Measurements from ENCODE around the gene ALDH3A1. TPM values are rescaled to one million over a fixed set of nuclear protein-coding genes. Genes with fewer than 3 reads are reported as not detected.

Gene ALDH3A1
- total and polyA plus RNA-seq, 10 of the 15 experiments (the other 5 are each of a cell fraction or from before 2014, with no cell fraction given): 0.20 TPM; not detected in 9

GRCh38 chr17:19727501-19728078, 20.5 kb downstream of the ALDH3A1 start (continued):
- no peak for TF ChIP-seq MEF2B (IDR thresholded peaks at IDR 0.05; ENCODE audit: partially characterized antibody, poor library complexity, severe bottlenecking)
- no peak for TF ChIP-seq TCF12 (IDR thresholded peaks at IDR 0.05; ENCODE audit: low read depth, low read length)
- no peak for TF ChIP-seq ZNF24 (IDR thresholded peaks at IDR 0.05)

GRCh38 chr17:19726631-19727376, 21.3 kb downstream of the ALDH3A1 start:
- Histone ChIP-seq H3K4me2 (ENCODE audit: control insufficient read depth, insufficient read depth) (no peak overlapping the region), H3K4me1 (ENCODE audit: control insufficient read depth, insufficient read depth, low read length) (no peaks in the 10 kb centered on the region), H4K20me1 (ENCODE audit: control insufficient read depth, insufficient read depth) (no peaks in the 10 kb centered on the region), H3K79me2 (ENCODE audit: control insufficient read depth, insufficient read depth, low read length) (no peaks in the 10 kb centered on the region), H2AFZ (ENCODE audit: control insufficient read depth, low read depth, low read length) (no peak overlapping the region), H3K4me3 (no peak overlapping the region), H3K27ac (ENCODE audit: control insufficient read depth, insufficient read depth) (no peak overlapping the region), H3K9ac (ENCODE audit: control insufficient read depth, insufficient read depth, low read length) (no peak overlapping the region), H3K9me3 (replicated peaks; ENCODE audit: control insufficient read depth, insufficient read depth, low read length) (no peaks in the 10 kb centered on the region), H3K27me3 (replicated peaks in 1 of 2; ENCODE audit: control insufficient read depth in 2 of 2, insufficient read depth in 2 of 2, low read length in 1 of 2) (peaks cover 0 to 2% of the 10 kb centered on the region in 2 experiments; a peak in 1 of 4 replicates), H3K36me3 (ENCODE audit: control insufficient read depth in 2 of 2, insufficient read depth in 2 of 2, low read length in 1 of 2) (no peaks in the 10 kb centered on the region)
- ChIA-PET POLR2A (no interaction called here), SMC1A (ENCODE audit: uncharacterized antibody, unreplicated experiment) (no interaction called here), CTCF (no interaction called here), RAD21 (ENCODE audit: unreplicated experiment) (no interaction called here)
- 67% methylated on average over 7 of the region's 7 CpGs for WGBS (ENCODE audit: insufficient coverage, insufficient replicate concordance, low lambda C conversion rate, missing lambda C conversion rate)
- BruUV-seq (replicated peaks): no TSS peak
- DNase-seq (ENCODE audit: low read depth, low spot score) (no peak), ATAC-seq (no peak), FAIRE-seq (no peak)
- intact Hi-C loops (cut with micrococcal nuclease; ENCODE audit: unreplicated experiment) (no loop called here), in situ Hi-C loops (cut with MboI) (no loop called here)
- no peak for TF ChIP-seq YBX1 (IDR thresholded peaks at IDR 0.05)
- TF ChIP-seq SREBF2 (IDR thresholded peaks at IDR 0.05; ENCODE audit: low read length): no peak
- TF ChIP-seq FOXK2 (IDR thresholded peaks at IDR 0.05): no peak
- no peak for TF ChIP-seq ZNF687 (IDR thresholded peaks at IDR 0.05)
- no peak for TF ChIP-seq CEBPZ (IDR thresholded peaks at IDR 0.05; ENCODE audit: low read depth, low read length)
- TF ChIP-seq TAF1 (IDR thresholded peaks at IDR 0.05; ENCODE audit: borderline replicate concordance, low read depth, low read length): no peak
- TF ChIP-seq NBN (IDR thresholded peaks at IDR 0.05): no peak
- TF ChIP-seq SMC3 (IDR thresholded peaks at IDR 0.05; ENCODE audit: borderline replicate concordance, low read length): no peak
- no peak for TF ChIP-seq PAX8 (IDR thresholded peaks at IDR 0.05)
- no peak for TF ChIP-seq EED (IDR thresholded peaks at IDR 0.05; ENCODE audit: low read depth)

All from GM12878 (cell line).